Motor neuron (in vitro differentiated cells): ENCODE data around the gene TBX3. TPM values are rescaled to one million over a fixed set of nuclear protein-coding genes. Genes with fewer than 3 reads are reported as not detected.

Experiments
- ATAC-seq, 8 experiments: fragments of 200-7000 bp; cut with Tn5 transposase; replicated peaks in 6 of 8; 2 replicates each; pipeline ENCODE4 v1.8.0; 2021; ENCODE audit warnings: mild to moderate bottlenecking in 8 of 8, moderate library complexity in 8 of 8
- H3K27ac ChIP-seq, 2 donors: fragments of 250-450 bp; sonication (Bioruptor Pico); 2 replicates each; pipeline ENCODE4 v1.9.0; 2021; ENCODE audit warnings: antibody characterized with exemption in 2 of 2, mild to moderate bottlenecking in 2 of 2, moderate library complexity in 1 of 2
- H3K4me1 ChIP-seq, 2 donors: fragments of 250-450 bp; sonication (Bioruptor Pico); replicated peaks in 1 of 2; 2 replicates each; pipeline ENCODE4 v1.6.1; 2021; ENCODE audit warnings: antibody characterized with exemption in 2 of 2, mild to moderate bottlenecking in 2 of 2, moderate library complexity in 1 of 2
- H3K4me3 ChIP-seq, 5 donors: fragments of 250-450 bp; sonication (Bioruptor Pico); 2 replicates each; pipeline ENCODE4 v1.9.0; 2021; ENCODE audit warnings: antibody characterized with exemption in 5 of 5, mild to moderate bottlenecking in 5 of 5, moderate library complexity in 4 of 5
- WGBS, 10 experiments: fragments of 450-650 bp; shearing (Covaris generic); methylation state at CpG; one replicate each; pipeline ENCODE4 v1.0.0; 2022; 5-methylcytosine and 5-hydroxymethylcytosine counted together
- in situ Hi-C, 9 experiments: fragments of 400-800 bp; cut with MboI; loops; one replicate each; pipeline ENCODE4 v1.15.0; 2021; ENCODE audit warnings: low sequenced_read_pairs in 9 of 9, low pct_unique_long_range_greater_than_20kb in 2 of 9; ENCODE audit not compliant: unreplicated experiment in 9 of 9
- total RNA-seq, 8 experiments: library from RNA; unstranded; fragments of 300-600 nt; gene quantifications; 2 replicates each; pipeline versions ENCODE4 v1.2.3 to v1.2.4, GENCODE V29; 2022

The TBX3 gene
- total RNA-seq, 8 experiments from 2014 or later, result 0.11 to 17.4 (median 2.0) TPM

GRCh38 chr12:114686426-114686772 is 2.4 kb upstream of the TBX3 start:
- no peak overlapping the region for H3K4me3 ChIP-seq
- peaks cover 0 to 8% of the 10 kb centered on the region in 2 donors for H3K4me1 ChIP-seq
- no peak for ATAC-seq
- 18 to 100% (median 43%) methylated on average over 1 to 6 of the region's 11 CpGs; no CpG with 5 or more reads in 5 of the 10 experiments for WGBS, 10 experiments
- in situ Hi-C loops, result loop anchor here in 3 of 9 experiments (25.0 kb wide), 4 partner anchors 351 to 951 kb away; no protein-coding TSS in a partner anchor
- H3K27ac ChIP-seq, result no peak overlapping the region

- Histone ChIP-seq H3K27ac (no peak overlapping the region), H3K4me1 (peaks cover 0 to 8% of the 10 kb centered on the region in 2 donors), H3K4me3 (no peak overlapping the region)
- in situ Hi-C loops, result loop anchor here in 3 of 9 experiments (25.0 kb wide), 4 partner anchors 351 to 951 kb away; no protein-coding TSS in a partner anchor
- 20 to 97% (median 58%) methylated on average over 1 to 7 of the region's 17 CpGs; no CpG with 5 or more reads in 1 of the 10 experiments for WGBS, 10 experiments
- no peak for ATAC-seq
Observed at GRCh38 chr12:114685869-114686268, 1.9 kb upstream of the TBX3 start.

- Histone ChIP-seq H3K4me3 (peak overlapping the region in 4 of 5 donors; percentile 35 to 48 (median 43)), H3K4me1 (peaks cover 0 to 8% of the 10 kb centered on the region in 2 donors), H3K27ac (no peak overlapping the region)
- no peak for ATAC-seq
- in situ Hi-C loops, result loop anchor here in 3 of 9 experiments (25.0 kb wide), 4 partner anchors 352 to 952 kb away; no protein-coding TSS in a partner anchor
- 0 to 100% (median 14%) methylated on average over 1 to 11 of the region's 25 CpGs; no CpG with 5 or more reads in 6 of the 10 experiments for WGBS, 10 experiments
Observed at GRCh38 chr12:114685320-114685781, 1.4 kb upstream of the TBX3 start.

- no peak for ATAC-seq
- Histone ChIP-seq H3K27ac (no peak overlapping the region), H3K4me1 (peaks cover 0 to 8% of the 10 kb centered on the region in 2 donors), H3K4me3 (peak overlapping the region; percentile 34 to 48 (median 42))
- WGBS, 10 experiments, result 0 to 10% (median 6%) methylated on average over 2 to 11 of the region's 24 CpGs; no CpG with 5 or more reads in 6 of the 10 experiments
- in situ Hi-C loops, result loop anchor here in 3 of 9 experiments (25.0 kb wide), 4 partner anchors 352 to 952 kb away; no protein-coding TSS in a partner anchor
Observed at GRCh38 chr12:114684870-114685273, 897 bp upstream of the TBX3 start.

- Histone ChIP-seq H3K4me3 (peak overlapping the region; percentile 34 to 48 (median 42)), H3K27ac (no peak overlapping the region), H3K4me1 (peaks cover 0 to 8% of the 10 kb centered on the region in 2 donors)
- peak in 3 of 8 experiments; percentile 1 to 3 (median 1) for ATAC-seq
- WGBS, 10 experiments, result 0 to 3% (median 0%) methylated on average over 1 to 16 of the region's 19 CpGs; no CpG with 5 or more reads in 2 of the 10 experiments
- in situ Hi-C loops, result loop anchor here in 3 of 9 experiments (25.0 kb wide), 4 partner anchors 354 to 954 kb away; no protein-coding TSS in a partner anchor
Observed at GRCh38 chr12:114683709-114684097, 272 bp downstream of the TBX3 start.

- no peak for ATAC-seq
- H3K4me1 ChIP-seq, result peaks cover 0 to 8% of the 10 kb centered on the region in 2 donors
- 0 to 13% (median 1%) methylated on average over 3 to 25 of the region's 56 CpGs; no CpG with 5 or more reads in 2 of the 10 experiments for WGBS, 10 experiments
- in situ Hi-C loops, result loop anchor here in 3 of 9 experiments (25.0 kb wide), 4 partner anchors 354 to 954 kb away; no protein-coding TSS in a partner anchor
- no peak overlapping the region for H3K27ac ChIP-seq
- H3K4me3 ChIP-seq, result peak overlapping the region in 4 of 5 donors; percentile 35 to 48 (median 43)
Observed at GRCh38 chr12:114682785-114683708, 928 bp downstream of the TBX3 start.

GRCh38 chr12:114682106-114682784 is 1.7 kb downstream of the TBX3 start:
- in situ Hi-C loops, result loop anchor here in 3 of 9 experiments (25.0 kb wide), 4 partner anchors 355 to 955 kb away; no protein-coding TSS in a partner anchor
- Histone ChIP-seq H3K4me1 (peaks cover 0 to 8% of the 10 kb centered on the region in 2 donors), H3K4me3 (no peak overlapping the region), H3K27ac (no peak overlapping the region)
- WGBS, 10 experiments, result 0 to 28% (median 10%) methylated on average over 1 to 8 of the region's 10 CpGs
- no peak for ATAC-seq

- ATAC-seq, result no peak
- no peak overlapping the region for H3K4me3 ChIP-seq
- peaks cover 0 to 4% of the 10 kb centered on the region in 2 donors for H3K4me1 ChIP-seq
- in situ Hi-C loops, result loop anchor here in 3 of 9 experiments (25.0 kb wide), 4 partner anchors 356 to 956 kb away; no protein-coding TSS in a partner anchor
- 0 to 36% (median 8%) methylated on average over 7 to 16 of the region's 17 CpGs for WGBS, 10 experiments
- H3K27ac ChIP-seq, result no peak overlapping the region
Observed at GRCh38 chr12:114681116-114681871, 2.7 kb downstream of the TBX3 start.

GRCh38 chr12:114680604-114681069 is 3.3 kb downstream of the TBX3 start:
- Histone ChIP-seq H3K4me3 (no peak overlapping the region), H3K27ac (no peak overlapping the region), H3K4me1 (peaks cover 0 to 4% of the 10 kb centered on the region in 2 donors)
- in situ Hi-C loops, result loop anchor here in 3 of 9 experiments (25.0 kb wide), 4 partner anchors 357 to 957 kb away; no protein-coding TSS in a partner anchor
- no peak for ATAC-seq
- 2 to 75% (median 8%) methylated on average over 3 to 11 of the region's 11 CpGs; no CpG with 5 or more reads in 1 of the 10 experiments for WGBS, 10 experiments

- in situ Hi-C loops, result loop anchor here in 3 of 9 experiments (25.0 kb wide), 4 partner anchors 357 to 957 kb away; no protein-coding TSS in a partner anchor
- Histone ChIP-seq H3K4me1 (no peaks in the 10 kb centered on the region), H3K27ac (no peak overlapping the region), H3K4me3 (no peak overlapping the region)
- ATAC-seq, result no peak
- 0 to 96% (median 15%) methylated on average over 1 to 11 of the region's 11 CpGs; no CpG with 5 or more reads in 1 of the 10 experiments for WGBS, 10 experiments
Observed at GRCh38 chr12:114679942-114680341, 4.0 kb downstream of the TBX3 start.

GRCh38 chr12:114679452-114679875 is 4.5 kb downstream of the TBX3 start:
- Histone ChIP-seq H3K4me1 (no peaks in the 10 kb centered on the region), H3K27ac (no peak overlapping the region), H3K4me3 (no peak overlapping the region)
- ATAC-seq, result no peak
- 0 to 94% (median 5%) methylated on average over 2 to 8 of the region's 10 CpGs; no CpG with 5 or more reads in 3 of the 10 experiments for WGBS, 10 experiments
- in situ Hi-C loops, result loop anchor here in 3 of 9 experiments (25.0 kb wide), 4 partner anchors 358 to 958 kb away; no protein-coding TSS in a partner anchor
